A549 (cell line): ENCODE data around the gene RASSF4.

Experiments used
- CHD2 ChIP-seq: fragments of 150-350 bp; IDR thresholded peaks from 2 replicates; pipeline ENCODE4 v1.6.1; 2014; ENCODE audit warnings: low read length; ENCODE audit not compliant: partially characterized antibody
- CTCF ChIP-seq: fragments of >200 bp; sonication (Bioruptor Twin); formaldehyde crosslinking; IDR thresholded peaks from 3 replicates; pipeline ENCODE4 v1.5.1; 2016
- PHF8 ChIP-seq: fragments of 200-600 bp; sonication (generic); IDR thresholded peaks from 2 replicates; pipeline ENCODE4 v1.6.1; 2016; ENCODE audit warnings: low read depth, mild to moderate bottlenecking, antibody characterized with exemption, moderate library complexity, borderline replicate concordance
- POLR2A ChIP-seq: IDR thresholded peaks from 2 replicates; pipeline ENCODE4 v1.6.1; 2012; ENCODE audit warnings: mild to moderate bottlenecking, low read length
- RAD21 ChIP-seq, 2 experiments: fragments of >200 bp in 1 of 2; sonication (Bioruptor Twin) in 1 of 2; formaldehyde crosslinking in 1 of 2; IDR thresholded peaks in 1 of 2; conservative IDR thresholded peaks in 1 of 2; 2 replicates in 1 of 2; 3 replicates in 1 of 2; pipeline ENCODE4 v1.6.1; 2012 to 2018; ENCODE audit warnings: inconsistent platforms in 1 of 2
- RCOR1 ChIP-seq: fragments of 150-350 bp; IDR thresholded peaks from 2 replicates; pipeline ENCODE4 v1.6.1; 2014; ENCODE audit warnings: antibody characterized with exemption, low read length, low read depth
- TFCP2L1 ChIP-seq: fragments of 250-450 bp; sonication (Bioruptor Pico); IDR thresholded peaks from 2 replicates; pipeline ENCODE4 v1.5.0; 2021; ENCODE audit warnings: mild to moderate bottlenecking

- TF ChIP-seq CTCF (no peak), CHD2 (no peak), RCOR1 (no peak), PHF8 (no peak), RAD21 (conservative IDR thresholded peaks at IDR 0.05 in 1 of 2, IDR thresholded peaks at IDR 0.05 in 1 of 2) (no peak), TFCP2L1 (CRISPR knock-in tag) (no peak), POLR2A (no peak)
Measured at GRCh38 chr10:44949915-44950314, 9.7 kb upstream of the RASSF4 start.
